ENCODE measurements around the gene SENP2.
"Not testable (repeated sequence)": the region's sequence is repeated elsewhere in the genome, so short reads cannot be mapped to it uniquely, and the experiment has no call there.

SENP2 gene

DNA sequence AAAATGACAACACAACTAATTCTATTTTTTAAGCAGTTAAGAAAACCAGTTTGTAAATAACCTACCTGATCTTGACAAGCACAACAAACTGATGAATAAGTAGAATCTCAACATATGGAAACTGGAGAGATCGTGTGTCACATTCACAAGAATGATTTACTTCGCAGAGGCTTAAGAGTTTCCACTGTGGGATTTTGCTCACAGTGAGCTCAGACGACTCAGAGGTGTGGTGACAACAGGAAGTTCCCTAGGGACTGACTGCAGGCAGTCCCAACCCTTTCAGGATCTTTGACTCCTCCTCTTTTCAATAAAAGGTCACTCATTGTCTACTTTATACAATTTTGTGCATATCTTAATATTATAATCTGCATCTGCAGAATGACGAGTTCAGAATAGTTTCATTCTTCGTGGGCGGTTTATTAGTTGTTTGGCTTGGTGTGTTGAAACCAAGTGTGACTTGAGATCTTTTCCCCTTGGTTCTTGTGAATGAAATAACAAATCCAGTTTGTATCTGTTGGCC lies 33.7 kb upstream of the SENP2 start, which contains the start of gene LIPH:
LIPH (minus strand) TSS at position 231 of the 520 bp plus-strand sequence; CDS start at position 114, 117 bp downstream.
- no peak for FAIRE-seq
- no peak for DNase-seq (ENCODE audit: insufficient read length, low spot score)
- TF ChIP-seq, protein P1, sequence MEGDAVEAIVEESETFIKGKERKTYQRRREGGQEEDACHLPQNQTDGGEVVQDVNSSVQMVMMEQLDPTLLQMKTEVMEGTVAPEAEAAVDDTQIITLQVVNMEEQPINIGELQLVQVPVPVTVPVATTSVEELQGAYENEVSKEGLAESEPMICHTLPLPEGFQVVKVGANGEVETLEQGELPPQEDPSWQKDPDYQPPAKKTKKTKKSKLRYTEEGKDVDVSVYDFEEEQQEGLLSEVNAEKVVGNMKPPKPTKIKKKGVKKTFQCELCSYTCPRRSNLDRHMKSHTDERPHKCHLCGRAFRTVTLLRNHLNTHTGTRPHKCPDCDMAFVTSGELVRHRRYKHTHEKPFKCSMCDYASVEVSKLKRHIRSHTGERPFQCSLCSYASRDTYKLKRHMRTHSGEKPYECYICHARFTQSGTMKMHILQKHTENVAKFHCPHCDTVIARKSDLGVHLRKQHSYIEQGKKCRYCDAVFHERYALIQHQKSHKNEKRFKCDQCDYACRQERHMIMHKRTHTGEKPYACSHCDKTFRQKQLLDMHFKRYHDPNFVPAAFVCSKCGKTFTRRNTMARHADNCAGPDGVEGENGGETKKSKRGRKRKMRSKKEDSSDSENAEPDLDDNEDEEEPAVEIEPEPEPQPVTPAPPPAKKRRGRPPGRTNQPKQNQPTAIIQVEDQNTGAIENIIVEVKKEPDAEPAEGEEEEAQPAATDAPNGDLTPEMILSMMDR (IDR thresholded peaks at IDR 0.05; ENCODE audit: insufficient read depth, missing control alignments) = no peak

DNA sequence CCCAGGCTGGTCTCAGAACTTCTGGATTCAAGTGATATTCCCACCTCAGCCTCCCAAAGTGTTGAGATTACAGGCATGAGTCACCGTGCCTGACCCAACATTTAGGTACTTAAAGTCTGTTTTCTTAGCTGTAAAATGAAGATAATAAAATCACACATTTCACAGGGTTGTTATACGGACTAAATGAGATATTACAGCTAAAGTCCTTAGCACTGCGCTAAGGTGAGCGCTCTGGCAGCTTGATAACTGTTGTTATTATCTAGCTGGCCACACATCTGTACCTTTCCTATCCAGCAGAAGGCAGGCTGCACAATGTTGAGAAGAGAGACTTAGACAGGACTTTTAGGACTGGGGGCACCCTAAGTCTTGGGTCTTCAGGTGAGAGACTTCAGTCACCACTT lies 31.0 kb upstream of the SENP2 start:
- TF ChIP-seq, protein P1 (IDR thresholded peaks at IDR 0.05; ENCODE audit: insufficient read depth, missing control alignments) = no peak
- FAIRE-seq (no peak), DNase-seq (ENCODE audit: insufficient read length, low spot score) (no peak)

DNA sequence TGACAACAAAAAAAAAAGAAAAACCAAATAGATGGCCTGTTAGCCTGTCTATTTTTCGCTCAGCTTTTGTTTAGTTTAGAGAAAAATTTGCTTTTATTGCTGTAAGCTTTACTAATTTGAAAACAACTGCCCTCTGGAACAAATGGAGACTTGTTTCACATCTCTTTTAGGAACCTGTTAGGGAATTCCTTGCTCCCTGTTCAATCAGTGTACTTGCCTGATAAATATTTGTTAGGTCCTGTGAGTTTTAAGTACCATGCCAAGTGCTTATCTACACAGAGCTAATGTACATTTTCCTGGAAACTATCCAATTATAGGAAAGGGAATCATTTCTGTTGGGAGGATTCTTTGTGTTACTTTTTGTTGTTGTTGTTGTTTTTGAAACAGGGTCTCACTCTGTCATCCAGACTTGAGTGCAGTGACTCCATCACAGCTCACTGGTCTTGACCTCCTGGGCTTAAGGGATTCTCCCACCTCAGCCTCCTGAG lies 30.2 kb upstream of the SENP2 start:
- DNase-seq (ENCODE audit: insufficient read length, low spot score) (no peak), FAIRE-seq (no peak)
- TF ChIP-seq, protein P1 (IDR thresholded peaks at IDR 0.05; ENCODE audit: insufficient read depth, missing control alignments) = no peak

DNA sequence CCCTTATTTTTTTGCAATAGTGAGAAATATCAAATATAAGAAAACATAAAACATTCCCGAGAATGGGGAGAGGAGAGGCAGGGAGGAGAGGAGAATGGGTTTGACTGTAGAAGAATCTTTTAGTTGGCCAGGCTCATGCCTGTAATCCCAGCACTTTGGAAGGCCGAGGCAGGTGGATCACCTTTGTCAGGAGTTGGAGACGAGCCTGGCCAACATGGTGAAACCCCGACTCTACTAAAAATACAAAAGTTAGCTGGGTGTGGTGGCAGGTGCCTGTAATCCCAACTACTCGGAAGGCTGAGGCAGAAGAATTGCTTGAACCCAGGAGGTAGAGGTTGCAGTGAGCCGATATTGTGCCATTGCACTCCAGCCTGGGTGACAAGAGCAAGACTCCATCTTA lies 29.5 kb upstream of the SENP2 start:
- not testable (repeated sequence) for DNase-seq (ENCODE audit: insufficient read length, low spot score); FAIRE-seq

DNA sequence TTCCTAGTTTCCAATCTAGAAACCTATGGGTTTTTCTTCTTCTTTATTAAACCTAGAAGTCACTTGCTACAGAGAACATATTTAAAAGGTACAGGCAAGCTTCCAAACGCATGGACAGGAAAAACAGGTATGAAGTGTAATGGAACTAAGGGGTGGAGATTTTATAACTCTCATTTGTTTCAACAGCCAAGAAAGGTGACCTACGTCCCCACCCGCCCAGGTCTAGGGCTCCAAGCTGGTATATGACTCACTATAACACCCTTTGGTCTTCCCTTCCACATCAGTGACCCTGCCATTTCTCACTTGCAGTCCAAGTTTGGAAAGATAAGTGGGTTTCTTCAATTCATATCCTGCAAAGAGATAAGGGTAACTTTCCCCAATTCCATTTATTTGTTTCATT lies 27.7 kb upstream of the SENP2 start:
- DNase-seq (ENCODE audit: insufficient read length, low spot score) (no peak), FAIRE-seq (no peak)
- TF ChIP-seq, protein P1 (IDR thresholded peaks at IDR 0.05; ENCODE audit: insufficient read depth, missing control alignments) = no peak

DNA sequence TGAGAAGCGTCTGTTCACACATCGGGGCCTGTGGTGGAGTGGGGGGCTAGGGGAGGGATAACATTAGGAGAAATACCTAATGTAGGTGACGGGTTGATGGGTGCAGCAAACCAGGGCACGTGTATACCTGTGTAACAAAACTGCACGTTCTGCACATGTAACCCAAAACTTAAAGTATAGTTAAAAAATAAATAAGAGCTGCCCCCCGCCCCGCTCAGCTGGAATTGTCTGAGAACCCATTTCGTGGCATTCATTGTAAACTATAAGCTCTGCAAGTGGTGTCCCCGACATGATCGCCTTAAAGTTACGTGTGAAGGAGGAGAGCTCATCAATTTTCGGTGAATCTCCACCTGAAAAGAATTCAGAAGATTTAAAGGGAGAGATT lies 26.4 kb upstream of the SENP2 start:
- no peak for DNase-seq (ENCODE audit: insufficient read length, low spot score)
- TF ChIP-seq, protein P1 (IDR thresholded peaks at IDR 0.05; ENCODE audit: insufficient read depth, missing control alignments) = no peak
- FAIRE-seq = no peak

DNA sequence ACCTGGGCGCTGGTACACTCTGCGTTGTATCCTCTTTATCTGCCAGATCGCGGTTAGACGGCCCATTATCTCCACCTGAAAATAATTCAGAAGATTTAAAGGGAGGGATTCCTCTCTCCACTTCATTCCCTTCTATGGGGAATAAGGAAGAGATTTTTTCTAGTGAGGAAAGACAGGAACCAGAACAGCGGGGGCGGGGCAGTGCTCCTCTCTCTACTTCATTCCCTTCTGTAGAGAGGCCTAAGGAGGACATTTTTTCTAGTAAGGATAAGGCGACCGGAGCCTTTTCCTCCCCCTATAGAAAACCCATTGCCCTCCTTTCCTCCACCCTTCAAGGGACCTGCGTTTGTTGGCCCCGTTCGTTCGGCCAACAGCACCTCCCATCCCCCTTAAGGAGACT lies 25.4 kb upstream of the SENP2 start:
- FAIRE-seq (no peak), DNase-seq (ENCODE audit: insufficient read length, low spot score) (no peak)
- TF ChIP-seq, protein P1 (IDR thresholded peaks at IDR 0.05; ENCODE audit: insufficient read depth, missing control alignments) = no peak

Data from D721Med (cell line).